ENCODE data around the gene KCNK10.

DNA sequence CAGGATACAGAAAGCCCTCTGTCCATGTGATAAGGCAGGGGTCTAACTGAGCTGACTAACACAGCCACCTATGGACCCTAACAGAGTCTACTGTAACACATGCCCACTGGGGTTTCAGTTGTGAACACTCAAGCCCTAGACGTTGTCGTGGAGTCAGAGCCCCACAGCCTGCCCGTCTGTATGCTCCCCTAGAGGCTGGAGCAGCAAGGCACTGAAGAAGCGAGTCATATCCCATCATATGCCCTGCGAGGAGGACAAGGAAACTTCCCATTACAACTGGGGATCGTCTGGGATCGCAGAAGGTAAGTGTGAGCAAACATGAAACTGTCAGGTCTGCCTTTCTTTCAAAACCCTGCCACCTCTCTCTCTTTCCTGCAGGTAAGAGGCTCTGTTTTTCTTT, 180.1 kb downstream of the KCNK10 start:
- TF ChIP-seq, protein P1, sequence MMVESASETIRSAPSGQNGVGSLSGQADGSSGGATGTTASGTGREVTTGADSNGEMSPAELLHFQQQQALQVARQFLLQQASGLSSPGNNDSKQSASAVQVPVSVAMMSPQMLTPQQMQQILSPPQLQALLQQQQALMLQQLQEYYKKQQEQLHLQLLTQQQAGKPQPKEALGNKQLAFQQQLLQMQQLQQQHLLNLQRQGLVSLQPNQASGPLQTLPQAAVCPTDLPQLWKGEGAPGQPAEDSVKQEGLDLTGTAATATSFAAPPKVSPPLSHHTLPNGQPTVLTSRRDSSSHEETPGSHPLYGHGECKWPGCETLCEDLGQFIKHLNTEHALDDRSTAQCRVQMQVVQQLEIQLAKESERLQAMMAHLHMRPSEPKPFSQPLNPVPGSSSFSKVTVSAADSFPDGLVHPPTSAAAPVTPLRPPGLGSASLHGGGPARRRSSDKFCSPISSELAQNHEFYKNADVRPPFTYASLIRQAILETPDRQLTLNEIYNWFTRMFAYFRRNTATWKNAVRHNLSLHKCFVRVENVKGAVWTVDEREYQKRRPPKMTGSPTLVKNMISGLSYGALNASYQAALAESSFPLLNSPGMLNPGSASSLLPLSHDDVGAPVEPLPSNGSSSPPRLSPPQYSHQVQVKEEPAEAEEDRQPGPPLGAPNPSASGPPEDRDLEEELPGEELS (CRISPR knock-in tag; IDR thresholded peaks at IDR 0.05) = no peak
- TF ChIP-seq ZNF423 (CRISPR knock-in tag; IDR thresholded peaks at IDR 0.05) = no peak
- TF ChIP-seq, protein P2, sequence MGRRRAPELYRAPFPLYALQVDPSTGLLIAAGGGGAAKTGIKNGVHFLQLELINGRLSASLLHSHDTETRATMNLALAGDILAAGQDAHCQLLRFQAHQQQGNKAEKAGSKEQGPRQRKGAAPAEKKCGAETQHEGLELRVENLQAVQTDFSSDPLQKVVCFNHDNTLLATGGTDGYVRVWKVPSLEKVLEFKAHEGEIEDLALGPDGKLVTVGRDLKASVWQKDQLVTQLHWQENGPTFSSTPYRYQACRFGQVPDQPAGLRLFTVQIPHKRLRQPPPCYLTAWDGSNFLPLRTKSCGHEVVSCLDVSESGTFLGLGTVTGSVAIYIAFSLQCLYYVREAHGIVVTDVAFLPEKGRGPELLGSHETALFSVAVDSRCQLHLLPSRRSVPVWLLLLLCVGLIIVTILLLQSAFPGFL (CRISPR knock-in tag; IDR thresholded peaks at IDR 0.05; ENCODE audit: borderline replicate concordance) = no peak
- TF ChIP-seq, protein P3, sequence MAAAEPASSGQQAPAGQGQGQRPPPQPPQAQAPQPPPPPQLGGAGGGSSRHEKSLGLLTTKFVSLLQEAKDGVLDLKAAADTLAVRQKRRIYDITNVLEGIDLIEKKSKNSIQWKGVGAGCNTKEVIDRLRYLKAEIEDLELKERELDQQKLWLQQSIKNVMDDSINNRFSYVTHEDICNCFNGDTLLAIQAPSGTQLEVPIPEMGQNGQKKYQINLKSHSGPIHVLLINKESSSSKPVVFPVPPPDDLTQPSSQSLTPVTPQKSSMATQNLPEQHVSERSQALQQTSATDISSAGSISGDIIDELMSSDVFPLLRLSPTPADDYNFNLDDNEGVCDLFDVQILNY (CRISPR knock-in tag; IDR thresholded peaks at IDR 0.05) = no peak
- TF ChIP-seq, protein P4, sequence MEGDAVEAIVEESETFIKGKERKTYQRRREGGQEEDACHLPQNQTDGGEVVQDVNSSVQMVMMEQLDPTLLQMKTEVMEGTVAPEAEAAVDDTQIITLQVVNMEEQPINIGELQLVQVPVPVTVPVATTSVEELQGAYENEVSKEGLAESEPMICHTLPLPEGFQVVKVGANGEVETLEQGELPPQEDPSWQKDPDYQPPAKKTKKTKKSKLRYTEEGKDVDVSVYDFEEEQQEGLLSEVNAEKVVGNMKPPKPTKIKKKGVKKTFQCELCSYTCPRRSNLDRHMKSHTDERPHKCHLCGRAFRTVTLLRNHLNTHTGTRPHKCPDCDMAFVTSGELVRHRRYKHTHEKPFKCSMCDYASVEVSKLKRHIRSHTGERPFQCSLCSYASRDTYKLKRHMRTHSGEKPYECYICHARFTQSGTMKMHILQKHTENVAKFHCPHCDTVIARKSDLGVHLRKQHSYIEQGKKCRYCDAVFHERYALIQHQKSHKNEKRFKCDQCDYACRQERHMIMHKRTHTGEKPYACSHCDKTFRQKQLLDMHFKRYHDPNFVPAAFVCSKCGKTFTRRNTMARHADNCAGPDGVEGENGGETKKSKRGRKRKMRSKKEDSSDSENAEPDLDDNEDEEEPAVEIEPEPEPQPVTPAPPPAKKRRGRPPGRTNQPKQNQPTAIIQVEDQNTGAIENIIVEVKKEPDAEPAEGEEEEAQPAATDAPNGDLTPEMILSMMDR (IDR thresholded peaks at IDR 0.05) = no peak
